Right renal cortex interstitium (tissue), 3 donors: ENCODE results near the gene TCF7. TPM values are rescaled to one million over a fixed set of nuclear protein-coding genes. Genes with fewer than 3 reads are reported as not detected.

Source experiments
- DNase-seq, 3 donors: peaks; one replicate each; pipeline ENCODE4 v3.0.0-alpha.2; 2013; ENCODE audit warnings: low read depth in 3 of 3, low spot score in 2 of 3
- polyA plus RNA-seq, 3 donors: library from polyadenylated mRNA; unstranded; fragments of 120-200 nt; gene quantifications; one replicate each; pipeline ENCODE4 v1.2.1, GENCODE V29; 2013; ENCODE audit not compliant: insufficient read length in 3 of 3

TCF7 gene
- polyA plus RNA-seq, result 10 to 100 TPM; 11.9 to 13.7 (median 12.1) TPM

DNA sequence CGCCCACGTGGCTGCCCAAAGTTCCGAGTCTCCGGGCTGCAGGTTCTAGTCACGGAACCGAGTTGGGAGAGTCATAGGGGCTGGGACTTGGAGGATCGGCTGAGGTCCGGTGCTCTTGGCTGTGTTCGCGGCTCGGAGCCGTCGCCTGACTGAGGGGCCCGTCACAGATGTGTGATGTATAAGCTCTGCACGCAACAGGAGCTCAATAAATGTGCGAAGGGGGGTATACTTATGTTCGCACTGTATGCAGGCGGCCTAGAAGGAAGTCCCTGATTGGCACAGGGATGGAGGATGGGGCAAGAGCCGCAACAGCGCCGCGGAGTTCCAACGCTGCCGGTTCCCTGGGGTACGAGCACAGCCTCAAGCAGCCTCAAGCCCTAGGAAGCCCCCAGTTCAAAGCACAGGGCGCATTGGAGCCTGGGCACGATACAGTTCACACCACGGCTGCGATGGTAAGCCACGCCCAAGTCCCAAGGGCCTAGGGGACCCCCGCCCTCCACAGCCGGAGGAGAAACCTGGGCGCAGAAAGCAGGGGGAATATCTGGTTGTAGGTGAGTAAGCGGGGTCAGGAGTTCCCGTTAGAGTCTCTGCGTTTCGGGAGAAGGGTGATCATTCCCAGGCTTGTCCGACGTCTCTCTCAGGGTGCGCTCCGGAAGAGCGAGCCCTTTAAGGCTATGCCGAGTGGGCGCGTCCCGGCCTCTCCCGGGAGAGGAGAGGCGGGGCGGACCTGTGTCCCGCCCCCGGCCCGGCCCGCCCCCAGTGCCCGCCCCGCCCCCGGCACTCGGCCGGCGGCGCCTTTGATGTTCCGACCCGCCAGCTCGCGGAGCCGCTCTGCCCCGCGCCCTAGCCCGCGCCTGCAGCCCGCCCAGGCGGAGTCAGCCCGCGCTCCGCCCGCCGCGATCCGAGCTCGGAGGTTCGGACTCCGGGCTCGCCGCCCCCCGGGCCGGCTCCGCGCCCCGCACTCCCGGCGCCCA lies at the start of gene TCF7:
Gene TCF7, plus strand, starts transcription at position 780 of the 974 bp plus-strand sequence. CDS start 226 bp downstream, outside the sequence.
- DNase-seq, result peak in 1 of 3 donors; percentile 54

DNA sequence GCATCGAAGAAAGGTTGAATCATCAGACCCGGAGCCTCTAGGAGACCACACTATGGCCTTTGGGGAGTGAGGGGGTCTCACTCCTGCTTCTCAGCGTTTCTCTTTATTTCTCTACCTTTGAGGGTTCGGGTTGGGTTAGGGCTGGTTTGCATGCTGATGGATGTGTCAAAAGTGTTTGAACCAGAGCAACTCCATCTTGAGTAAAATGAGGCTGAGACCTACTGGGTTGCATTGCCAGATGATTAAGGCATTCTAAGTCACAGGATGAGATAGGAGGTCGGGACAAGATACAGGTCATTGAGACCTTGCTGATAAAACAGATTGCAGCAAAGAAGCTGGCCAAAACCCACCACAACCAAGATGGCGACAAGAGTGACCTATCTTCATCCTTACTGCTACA lies 44.9 kb upstream of the TCF7 start:
- DNase-seq, result no peak

DNA sequence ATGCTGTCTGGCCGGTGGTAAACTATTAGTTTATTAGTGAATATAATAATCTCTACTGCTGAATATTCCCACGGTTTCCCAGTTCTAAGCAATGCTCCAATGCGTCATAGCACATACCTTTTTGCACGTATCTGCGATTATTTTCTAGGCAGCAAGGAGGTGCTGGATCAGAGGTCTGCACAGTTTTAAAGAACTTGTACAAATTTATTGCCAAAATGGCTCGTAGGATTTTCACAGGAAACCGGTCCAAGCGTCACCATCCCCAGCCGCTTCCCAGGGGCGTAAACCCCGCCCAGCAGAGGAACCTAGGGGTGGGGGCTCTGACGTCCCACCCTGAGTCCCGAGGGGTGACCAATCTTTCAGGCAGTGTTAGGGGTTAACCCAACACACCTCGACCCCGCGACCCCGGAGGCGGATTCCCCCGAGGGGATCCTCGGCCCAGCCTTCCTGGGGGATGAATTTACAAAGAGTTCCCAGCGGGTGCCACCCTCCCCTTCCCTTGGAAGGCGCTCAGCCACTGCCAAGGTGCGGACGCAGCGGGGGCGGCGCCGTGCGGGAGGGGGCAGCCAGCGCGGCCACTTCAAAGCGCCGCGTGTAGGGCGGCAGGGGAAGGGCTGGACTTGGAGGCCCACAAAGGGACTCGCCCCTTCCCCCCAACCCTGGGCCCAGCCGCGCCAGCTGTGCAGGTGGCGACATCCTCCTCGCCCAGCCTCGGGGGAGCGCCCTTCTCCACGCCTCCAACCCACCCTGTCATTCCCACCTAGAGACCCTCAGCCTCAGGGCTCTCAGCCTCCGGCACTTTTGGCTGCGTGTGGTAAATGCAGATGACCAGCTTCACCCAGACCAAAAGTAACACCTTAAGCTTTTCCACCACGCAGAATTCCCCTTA lies 43.5 kb upstream of the TCF7 start:
- DNase-seq, result peak in 1 of 3 donors; percentile 31

DNA sequence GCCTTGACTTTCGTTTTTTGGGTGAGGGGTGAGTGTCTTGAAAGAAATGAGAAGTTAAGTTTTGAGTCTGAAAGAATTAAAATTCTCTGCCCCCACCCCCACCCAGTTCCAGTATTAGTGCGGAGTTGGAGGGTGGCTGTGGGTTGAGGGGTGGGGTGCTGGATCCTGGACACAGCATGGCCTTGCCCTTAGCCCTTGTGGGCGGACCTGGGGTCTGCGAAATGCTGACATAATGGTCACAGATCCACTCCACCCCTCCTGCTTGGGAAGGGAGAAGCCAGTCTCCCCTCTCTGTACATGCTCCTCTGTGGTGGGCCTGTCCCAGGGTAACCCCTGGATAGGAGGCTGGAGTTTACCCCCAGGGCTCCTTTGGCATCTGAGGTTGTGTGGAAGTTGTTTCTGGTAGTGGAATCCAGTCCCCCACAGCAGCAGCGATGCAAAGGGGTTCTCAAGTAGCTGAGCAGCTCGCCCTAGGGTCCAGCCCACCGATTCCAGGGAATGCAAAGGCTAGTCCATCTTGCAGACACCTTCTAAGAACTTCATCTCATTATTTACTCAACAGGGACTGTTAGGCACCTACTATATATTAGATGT lies 42.8 kb upstream of the TCF7 start:
- DNase-seq, result no peak

DNA sequence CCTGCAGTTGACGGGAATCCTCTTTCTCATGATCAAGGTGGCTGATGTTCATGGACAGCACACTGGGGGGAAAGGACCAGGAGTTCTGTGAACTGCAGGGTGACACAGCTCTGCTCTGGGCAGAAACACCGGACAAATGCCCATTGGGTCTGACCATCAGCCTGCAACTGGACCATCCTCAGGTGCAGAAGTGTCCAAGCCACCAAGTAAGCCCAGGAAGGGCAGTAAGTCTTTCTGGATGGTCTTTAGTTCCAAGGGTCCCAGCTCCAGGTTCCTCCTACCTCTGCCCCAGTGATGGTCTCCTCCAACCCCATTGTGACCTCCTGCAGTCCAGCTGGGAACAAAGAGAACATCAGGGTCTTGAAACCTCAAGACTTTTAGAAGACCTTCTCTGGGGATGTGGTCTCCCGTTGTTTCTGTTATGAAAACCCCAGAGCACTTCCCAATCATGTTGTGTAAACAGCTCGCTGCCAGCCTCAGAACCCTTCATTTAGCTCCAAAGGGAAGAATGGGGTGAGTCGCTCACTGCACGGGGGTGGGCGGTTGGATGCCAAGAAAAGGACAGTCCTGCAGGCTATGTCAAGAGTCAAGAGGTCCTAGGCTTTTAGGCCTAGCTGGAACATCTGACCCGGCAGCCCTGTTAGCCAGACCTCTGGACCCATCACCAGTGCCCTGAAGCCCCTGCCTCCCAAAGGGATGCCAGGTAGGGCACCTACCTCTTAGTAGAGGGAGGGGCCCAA lies 41.8 kb upstream of the TCF7 start:
- DNase-seq, result no peak

DNA sequence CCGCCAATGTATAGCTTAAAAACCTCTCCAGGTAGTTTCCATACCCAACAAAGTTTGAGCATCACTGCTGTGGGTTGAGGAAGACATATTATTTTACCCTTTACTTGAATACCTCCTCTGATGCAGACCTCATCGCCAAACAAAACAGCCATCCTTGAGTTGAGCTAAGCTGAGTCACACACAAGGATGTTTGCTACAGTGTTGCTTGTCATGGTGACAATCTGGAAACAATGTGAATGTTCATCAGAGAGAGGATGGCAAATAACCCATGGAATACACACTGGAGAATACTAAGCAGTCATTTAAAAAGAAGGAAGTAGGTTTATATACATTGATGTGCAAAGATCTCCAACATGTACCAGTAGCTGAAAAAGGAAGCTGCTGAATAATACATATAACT lies 41.1 kb upstream of the TCF7 start:
- no peak for DNase-seq

DNA sequence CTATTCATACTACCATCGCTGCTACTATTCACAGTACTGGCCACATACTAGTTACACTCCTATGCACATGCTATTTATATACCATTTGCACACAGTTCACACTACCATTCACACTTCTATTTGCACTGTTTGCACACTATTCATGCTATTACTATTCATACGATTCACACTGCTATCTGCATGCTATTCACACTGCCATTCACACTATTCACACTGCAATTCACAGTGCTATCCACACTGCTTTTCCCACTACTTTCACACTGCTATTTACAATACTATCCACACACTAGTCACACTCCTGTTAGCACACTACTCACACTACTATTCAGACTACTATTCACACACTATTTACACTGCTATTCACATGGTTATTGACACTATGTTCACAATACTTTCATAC lies 39.4 kb upstream of the TCF7 start:
- DNase-seq, result no peak

DNA sequence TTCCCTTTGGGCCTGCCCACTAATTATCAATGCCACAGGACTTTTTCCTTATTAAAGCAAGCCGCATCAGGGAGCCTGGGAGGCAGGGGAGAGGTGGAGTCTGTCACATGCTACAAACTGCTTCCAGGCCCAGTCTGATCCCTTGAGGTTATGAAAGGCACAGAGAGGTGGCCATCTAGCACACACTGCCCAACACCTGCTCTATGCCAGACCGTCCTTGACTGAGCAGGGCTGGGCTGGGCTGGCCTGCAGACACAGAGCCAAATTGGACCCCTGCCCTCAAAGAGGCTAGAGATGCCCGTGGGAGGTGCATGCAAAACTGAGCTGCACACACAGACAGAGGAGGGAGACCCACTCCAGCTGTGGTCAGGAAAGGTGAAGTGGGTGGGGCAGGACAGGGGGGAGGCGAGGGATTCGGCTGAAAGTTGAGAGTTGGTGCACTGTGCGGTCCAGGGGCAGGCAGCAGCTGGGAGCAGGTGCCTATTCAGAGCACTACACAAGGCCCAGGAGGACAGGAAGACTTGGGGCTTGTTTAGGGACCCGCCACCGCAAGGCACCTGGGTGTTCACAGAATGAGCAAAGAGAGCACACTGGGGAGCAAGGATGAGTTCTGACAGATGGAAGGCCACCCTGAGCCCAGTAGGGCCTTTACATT lies 36.4 kb upstream of the TCF7 start:
- no peak for DNase-seq

DNA sequence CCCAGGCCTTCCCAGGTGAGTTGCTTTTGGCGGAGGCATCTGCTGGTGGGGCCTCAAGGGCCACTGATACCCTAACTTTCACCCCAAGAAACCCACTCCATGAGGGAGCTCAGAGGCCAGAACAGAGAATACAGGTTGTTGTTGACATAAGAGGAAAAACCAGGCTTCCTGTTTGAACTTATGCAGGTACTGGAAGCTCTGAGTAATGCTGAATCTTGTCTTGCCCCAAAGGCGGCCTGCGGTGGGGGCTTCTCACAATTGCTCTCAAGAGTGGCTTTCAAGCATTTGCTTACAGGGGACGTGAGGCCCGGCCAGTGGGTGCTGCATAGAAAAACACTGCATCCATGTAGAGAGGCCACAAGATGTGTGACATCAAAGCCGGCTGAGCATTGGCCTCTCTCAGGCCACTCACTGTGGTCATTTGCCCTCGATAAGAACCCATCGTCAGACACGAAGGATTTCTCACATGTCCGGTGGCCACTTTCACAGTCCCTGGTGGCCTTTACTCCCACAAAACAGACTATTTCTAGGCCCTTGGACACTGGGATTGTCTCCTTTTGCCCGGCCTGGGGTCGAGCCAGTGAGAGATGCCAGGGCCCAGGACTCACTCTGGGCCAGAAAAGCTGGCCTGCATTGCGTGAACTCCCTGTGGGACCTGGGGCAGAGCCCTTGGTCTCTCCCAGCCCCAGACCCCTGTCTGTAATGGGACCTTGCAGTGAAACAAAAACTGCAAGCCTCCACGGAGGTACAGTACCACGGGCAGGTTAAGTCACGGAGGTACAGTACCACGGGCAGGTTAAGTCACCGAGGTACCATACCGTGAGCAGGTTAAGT lies 34.5 kb upstream of the TCF7 start:
- DNase-seq, result no peak

DNA sequence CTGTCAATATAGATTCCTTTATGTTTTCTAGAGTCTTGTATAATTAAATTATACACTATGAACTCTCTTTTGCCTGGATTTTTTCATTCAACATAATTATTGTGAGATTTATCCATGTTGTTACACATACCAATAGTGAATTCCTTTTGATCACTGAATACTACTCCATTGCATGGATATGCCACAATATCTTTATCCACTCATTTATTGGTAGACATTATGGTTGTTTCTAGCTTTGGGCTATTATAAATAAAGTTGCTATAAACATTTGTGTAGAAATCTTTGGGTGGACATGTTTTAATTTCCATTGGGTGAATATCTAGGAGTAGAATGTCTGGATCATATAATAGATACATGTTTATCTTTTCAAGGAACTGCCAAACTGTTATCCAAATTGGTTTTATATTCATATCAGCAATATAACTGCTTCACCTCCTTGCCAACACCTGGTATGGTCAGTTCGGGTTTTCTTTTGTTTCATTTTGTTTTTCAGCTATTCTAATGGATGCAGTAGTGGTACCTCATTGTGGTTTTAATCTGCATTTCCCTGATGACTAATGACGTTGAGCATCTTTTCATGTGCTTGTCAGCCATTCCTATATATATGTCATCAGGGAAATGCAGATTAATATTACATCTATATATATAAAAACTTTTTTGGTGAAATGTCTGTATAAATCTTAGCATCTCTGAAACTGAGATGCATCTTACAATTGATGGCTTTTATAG lies 32.1 kb upstream of the TCF7 start:
- no peak for DNase-seq

DNA sequence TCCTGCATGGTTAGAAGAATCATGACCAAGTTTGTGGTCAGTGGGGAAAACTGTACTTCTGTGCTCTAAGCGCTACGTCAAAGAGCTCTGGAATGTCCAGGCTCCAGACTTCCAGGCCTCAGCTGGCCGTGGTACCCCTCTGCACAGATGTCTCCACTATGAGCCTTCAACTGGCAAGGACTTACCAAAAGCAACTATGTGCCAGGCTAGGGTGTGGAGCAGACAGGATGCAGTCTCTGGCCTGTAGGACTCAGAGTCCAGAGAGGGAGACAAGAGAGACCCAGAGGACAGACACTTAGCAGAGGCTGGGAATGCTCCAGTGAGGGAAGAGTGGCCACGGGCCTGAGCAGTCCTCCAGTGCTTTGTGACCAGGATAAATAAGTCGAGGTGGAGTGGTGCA lies 31.0 kb upstream of the TCF7 start:
- no peak for DNase-seq

DNA sequence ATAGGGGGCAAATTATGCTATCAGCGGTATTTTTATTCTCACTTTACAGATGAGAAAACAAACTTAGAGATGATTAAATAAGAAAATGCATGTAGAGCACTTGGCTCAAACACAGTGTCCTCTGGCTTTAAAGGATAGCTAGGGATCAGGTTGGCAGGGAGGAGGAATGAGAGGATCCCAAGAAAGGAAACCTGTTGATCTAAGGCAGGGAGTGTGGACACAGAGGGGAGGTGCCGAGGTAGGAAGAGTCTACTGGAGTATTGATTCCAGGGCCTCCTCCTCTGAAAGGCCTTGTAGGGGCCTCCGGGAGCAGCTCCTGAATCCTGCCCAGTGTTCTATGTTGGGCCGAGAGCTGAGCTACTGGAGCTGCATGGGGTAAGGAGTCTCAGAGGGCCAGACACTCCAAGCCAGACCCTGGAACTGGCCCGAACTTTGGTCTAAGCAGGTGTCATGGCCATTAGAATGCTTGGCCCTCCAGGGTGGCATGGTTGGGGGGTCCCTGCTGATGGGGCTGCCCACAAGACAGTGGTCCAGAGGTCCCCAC lies 30.4 kb upstream of the TCF7 start:
- no peak for DNase-seq

DNA sequence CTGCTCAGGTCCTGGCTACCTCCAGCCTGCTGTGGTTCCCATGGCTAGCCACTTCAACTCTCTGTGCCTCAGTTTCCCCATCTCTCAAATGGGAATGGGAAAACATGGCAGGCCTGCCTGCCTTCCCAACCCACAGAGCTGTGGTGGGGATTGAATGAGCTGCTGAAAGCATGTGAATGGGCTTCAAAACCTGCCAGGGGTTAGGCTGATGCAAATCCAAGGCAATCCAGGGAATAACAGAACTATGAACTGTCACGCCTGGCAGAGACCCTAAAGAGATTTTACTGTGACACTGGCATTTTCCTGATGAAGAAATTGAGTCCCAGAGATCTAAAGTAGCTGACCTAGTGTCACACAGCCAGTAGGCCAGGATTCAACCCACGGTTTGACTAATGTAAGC lies 29.9 kb upstream of the TCF7 start:
- no peak for DNase-seq

DNA sequence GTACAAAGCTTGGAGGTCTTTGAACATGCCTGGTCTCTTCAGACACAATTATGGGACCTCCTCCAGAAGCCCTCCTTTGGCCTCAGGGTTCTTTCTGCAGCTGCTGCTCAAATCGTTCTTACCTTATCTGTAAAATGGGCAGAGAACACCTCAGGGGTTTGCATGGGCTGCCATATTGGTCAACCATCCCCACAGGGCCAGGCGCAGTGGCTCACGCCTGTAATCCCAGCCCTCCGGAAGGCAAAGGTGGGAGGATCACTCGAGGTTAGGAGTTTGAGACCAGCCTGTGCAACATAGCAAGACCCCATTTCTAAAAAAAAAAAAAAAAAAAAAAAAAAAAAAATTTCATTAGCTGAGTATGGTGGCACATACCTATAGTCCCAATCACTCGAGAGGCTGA lies 29.1 kb upstream of the TCF7 start:
- no peak for DNase-seq

DNA sequence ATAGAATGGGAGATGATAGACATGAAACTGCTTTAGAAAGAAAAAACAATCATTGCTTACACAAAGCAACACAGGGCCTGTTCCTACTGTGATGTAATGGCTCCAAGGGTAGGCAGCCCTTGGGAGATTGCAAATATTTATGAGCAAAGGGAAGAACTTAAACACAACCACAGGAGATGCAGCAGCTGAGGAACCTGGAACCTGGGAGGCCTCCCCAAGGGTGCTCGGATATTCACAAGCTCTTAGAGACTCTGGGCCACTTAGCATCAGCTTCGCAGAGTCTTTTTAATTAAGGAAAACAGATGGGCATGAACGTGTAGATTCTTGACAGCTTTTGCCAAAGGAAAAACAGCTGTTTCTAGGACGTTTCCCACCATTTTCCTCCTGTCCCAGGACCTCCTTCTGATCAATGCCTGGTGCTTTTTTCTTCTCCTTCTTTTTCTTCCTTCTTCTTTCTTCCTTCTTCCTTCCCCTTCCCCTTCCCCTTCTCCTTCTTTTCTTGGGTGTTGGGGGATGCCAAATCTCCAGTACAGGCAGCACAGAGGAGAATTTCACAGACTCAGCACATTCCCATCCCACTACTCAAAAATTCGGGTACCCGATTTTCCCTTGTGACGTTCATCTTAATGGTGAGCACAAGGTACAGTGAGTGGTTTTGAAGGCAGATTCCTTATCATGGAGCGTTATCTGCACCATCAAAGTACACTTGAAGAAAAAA lies 28.1 kb upstream of the TCF7 start:
- no peak for DNase-seq

DNA sequence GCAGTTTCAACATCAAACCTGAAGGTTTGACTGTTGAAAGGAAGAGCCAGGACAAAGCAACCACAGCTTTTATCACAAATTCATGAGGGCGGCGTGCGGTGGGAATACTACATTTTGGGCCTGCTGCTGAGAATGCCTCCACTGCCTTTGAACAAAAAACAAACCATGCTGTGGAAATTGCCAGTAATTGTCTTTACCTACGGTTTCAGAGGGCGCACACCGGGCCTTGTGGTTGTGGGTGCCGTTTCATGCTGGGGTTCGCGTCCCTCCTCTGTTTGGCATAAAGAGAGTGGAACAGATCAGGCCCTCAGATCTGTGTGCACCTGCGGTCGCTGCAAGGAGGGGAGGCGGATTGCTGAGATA lies 27.6 kb upstream of the TCF7 start:
- DNase-seq, result no peak

DNA sequence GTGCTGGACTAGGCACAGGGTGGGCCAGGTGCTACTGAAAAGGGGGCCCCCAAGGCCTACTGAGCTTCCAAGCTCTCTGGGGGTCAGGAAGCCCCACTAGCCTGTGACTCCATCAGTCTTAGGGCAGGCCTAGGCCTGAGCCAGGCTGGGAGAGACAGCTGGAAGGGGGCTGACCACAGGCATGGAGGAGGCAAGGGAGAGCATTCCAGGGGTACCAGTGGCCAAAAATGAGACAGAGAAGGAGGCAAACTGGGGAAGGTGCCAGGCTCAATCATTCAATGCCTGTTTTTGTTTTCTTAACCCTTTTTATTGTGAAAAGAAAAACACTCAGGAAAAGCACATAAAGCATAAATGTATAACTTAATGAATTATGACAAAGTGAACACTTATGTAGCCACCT lies 26.2 kb upstream of the TCF7 start:
- no peak for DNase-seq
